Measurements from ENCODE around the gene CAMK1G. TPM values are rescaled to one million over a fixed set of nuclear protein-coding genes. Genes with fewer than 3 reads are reported as not detected.

Gene CAMK1G
- polyA plus RNA-seq, 1 donor (not counting 4 experiments of a cell fraction or from before 2014, with no cell fraction given) = not detected

- Histone ChIP-seq H3K27me3 (ENCODE audit: control insufficient read depth, extremely low read depth, insufficient read depth, low read length) (no peaks in the 10 kb centered on the region), H3K9me1 (ENCODE audit: control insufficient read depth, extremely low read depth, insufficient read depth, low read length) (no peaks in the 10 kb centered on the region), H3K27ac (ENCODE audit: control insufficient read depth, insufficient read depth, low read length) (no peak overlapping the region), H3K4me1 (ENCODE audit: control insufficient read depth, extremely low read depth, insufficient read depth, low read length) (no peaks in the 10 kb centered on the region), H3K4me3 (ENCODE audit: control insufficient read depth in 2 of 3, extremely low read depth in 1 of 3, insufficient read depth in 2 of 3, low read depth in 1 of 3, low read length in 3 of 3) (no peak overlapping the region), H3K9ac (ENCODE audit: control insufficient read depth, extremely low read depth, insufficient read depth, low read length) (peak overlapping the region; percentile 4), H3K79me2 (ENCODE audit: control insufficient read depth, insufficient read depth, low read length) (peaks cover 1% of the 10 kb centered on the region), H2AFZ (ENCODE audit: control insufficient read depth, low read length) (no peak overlapping the region), H3K4me2 (ENCODE audit: control insufficient read depth, extremely low read depth, insufficient read depth, low read depth, low read length) (no peak overlapping the region), H3K9me3 (ENCODE audit: control insufficient read depth, low read depth, low read length) (no peaks in the 10 kb centered on the region), H4K20me1 (ENCODE audit: control insufficient read depth, extremely low read depth, insufficient read depth, low read length) (peaks cover 94% of the 10 kb centered on the region), H3K36me3 (ENCODE audit: control insufficient read depth in 2 of 2, extremely low read depth in 1 of 2, insufficient read depth in 2 of 2, low read length in 2 of 2) (peaks cover 59 to 91% of the 10 kb centered on the region in 2 experiments)
- DNase-seq (ENCODE audit: low read depth, low spot score) (no peak), FAIRE-seq (no peak)
- dilution Hi-C loops (cut with MboI; ENCODE audit: extremely low pct_ligation_motif_present, low sequenced_read_pairs) = no loop called here
- TF ChIP-seq EZH2 (IDR thresholded peaks at IDR 0.05; ENCODE audit: low read length) (no peak), CTCF (optimal IDR thresholded peaks at IDR 0.05 in 1 of 3, IDR thresholded peaks at IDR 0.05 in 1 of 3, conservative IDR thresholded peaks at IDR 0.05 in 1 of 3; ENCODE audit: extremely low read depth in 1 of 3, insufficient read depth in 2 of 3, low read length in 3 of 3) (no peak)
Measured at GRCh38 chr1:209630383-209631225, 47.1 kb downstream of the CAMK1G start.

GRCh38 chr1:209633335-209633997 lies 50.0 kb downstream of the CAMK1G start:
- no peak for TF ChIP-seq CTCF (optimal IDR thresholded peaks at IDR 0.05 in 1 of 3, IDR thresholded peaks at IDR 0.05 in 1 of 3, conservative IDR thresholded peaks at IDR 0.05 in 1 of 3; ENCODE audit: extremely low read depth in 1 of 3, insufficient read depth in 2 of 3, low read length in 3 of 3)
- TF ChIP-seq EZH2 (IDR thresholded peaks at IDR 0.05; ENCODE audit: low read length) = no peak
- dilution Hi-C loops (cut with MboI; ENCODE audit: extremely low pct_ligation_motif_present, low sequenced_read_pairs) = no loop called here
- Histone ChIP-seq H3K9me1 (ENCODE audit: control insufficient read depth, extremely low read depth, insufficient read depth, low read length) (no peaks in the 10 kb centered on the region), H2AFZ (ENCODE audit: control insufficient read depth, low read length) (no peak overlapping the region), H3K4me1 (ENCODE audit: control insufficient read depth, extremely low read depth, insufficient read depth, low read length) (no peaks in the 10 kb centered on the region), H3K27me3 (ENCODE audit: control insufficient read depth, extremely low read depth, insufficient read depth, low read length) (no peaks in the 10 kb centered on the region), H3K9ac (ENCODE audit: control insufficient read depth, extremely low read depth, insufficient read depth, low read length) (peak overlapping the region; percentile 14), H3K4me3 (ENCODE audit: control insufficient read depth in 2 of 3, extremely low read depth in 1 of 3, insufficient read depth in 2 of 3, low read depth in 1 of 3, low read length in 3 of 3) (no peak overlapping the region), H3K9me3 (ENCODE audit: control insufficient read depth, low read depth, low read length) (no peaks in the 10 kb centered on the region), H3K27ac (ENCODE audit: control insufficient read depth, insufficient read depth, low read length) (peak overlapping the region; percentile 54), H3K79me2 (ENCODE audit: control insufficient read depth, insufficient read depth, low read length) (peaks cover 11% of the 10 kb centered on the region), H4K20me1 (ENCODE audit: control insufficient read depth, extremely low read depth, insufficient read depth, low read length) (peaks cover 90% of the 10 kb centered on the region), H3K4me2 (ENCODE audit: control insufficient read depth, extremely low read depth, insufficient read depth, low read depth, low read length) (no peak overlapping the region), H3K36me3 (ENCODE audit: control insufficient read depth in 2 of 2, extremely low read depth in 1 of 2, insufficient read depth in 2 of 2, low read length in 2 of 2) (peaks cover 67 to 85% of the 10 kb centered on the region in 2 experiments)
- FAIRE-seq = no peak
- no peak for DNase-seq (ENCODE audit: low read depth, low spot score)
